ENCODE measurements around the gene ADIPOR1. TPM values are rescaled to one million over a fixed set of nuclear protein-coding genes. Genes with fewer than 3 reads are reported as not detected.

ADIPOR1 gene
- total RNA-seq, 1 donor from 2014 or later = 78.5 TPM

Other genes starting within 250 kb of the ADIPOR1 start
- gene SYT2, start 247.9 kb downstream of the ADIPOR1 start, total RNA-seq = not detected in 2 replicates
- 126 and 132 TPM in 2 replicates for gene KDM5B, start 149.9 kb downstream of the ADIPOR1 start, total RNA-seq
- 1.0 TPM in 1 of 2 replicates, not detected in the other for gene PCAT6, start 147.4 kb downstream of the ADIPOR1 start, total RNA-seq
- 16.1 and 17.0 TPM in 2 replicates for gene RABIF, start 69.2 kb downstream of the ADIPOR1 start, total RNA-seq
- 25.6 and 29.2 TPM in 2 replicates for gene KLHL12, start 31.1 kb downstream of the ADIPOR1 start, total RNA-seq
- gene CYB5R1, start 8.9 kb upstream of the ADIPOR1 start, total RNA-seq = 25.3 and 30.1 TPM in 2 replicates
- 66.3 and 70.7 TPM in 2 replicates for gene TMEM183A, start 49.1 kb upstream of the ADIPOR1 start, total RNA-seq
- gene PPFIA4, start 68.2 kb upstream of the ADIPOR1 start, total RNA-seq = 6.4 and 7.9 TPM in 2 replicates
- not detected in 2 replicates for gene MYOG, start 127.7 kb upstream of the ADIPOR1 start, total RNA-seq
- not detected in 2 replicates for gene ADORA1, start 169.4 kb upstream of the ADIPOR1 start, total RNA-seq
- not detected in 2 replicates for gene MYBPH, start 217.5 kb upstream of the ADIPOR1 start, total RNA-seq
- gene CHI3L1, start 228.4 kb upstream of the ADIPOR1 start, total RNA-seq = not detected in 2 replicates